SU-DHL-6 (cell line): ENCODE results near the gene PCDHGA7.

Experiments used
- H2AFZ ChIP-seq: fragments of 200-600 bp; sonication (generic); 2 replicates; pipeline ENCODE4 v1.6.1; 2014; ENCODE audit warnings: low read depth, mild to moderate bottlenecking, moderate library complexity, mixed read lengths, antibody characterized with exemption, low read length; ENCODE audit not compliant: severe bottlenecking
- H3F3A ChIP-seq: fragments of 200-600 bp; shearing (Covaris generic); 2 replicates; pipeline ENCODE4 v1.6.0; 2016; ENCODE audit warnings: antibody characterized with exemption, mild to moderate bottlenecking; ENCODE audit not compliant: insufficient read depth
- H3K27ac ChIP-seq: fragments of 200-600 bp; sonication (generic); 2 replicates; pipeline ENCODE4 v1.5.1; 2016; ENCODE audit warnings: low read depth, mild to moderate bottlenecking, low read length, moderate library complexity, mixed read lengths
- H3K27me3 ChIP-seq: fragments of 200-600 bp; sonication (generic), shearing (Covaris generic); 2 replicates; pipeline ENCODE4 v1.6.0; 2014; ENCODE audit warnings: mild to moderate bottlenecking, low read length
- H3K36me3 ChIP-seq: fragments of 200-600 bp; sonication (generic); 2 replicates; pipeline ENCODE4 v1.6.1; 2014; ENCODE audit warnings: mild to moderate bottlenecking, low read length, mixed read lengths
- H3K4me2 ChIP-seq: fragments of 300-600, 200-600 bp; shearing (Covaris generic), sonication (generic); 2 replicates; pipeline ENCODE4 v1.6.0; 2014; ENCODE audit warnings: low read length, low read depth, mild to moderate bottlenecking; ENCODE audit not compliant: poor library complexity, severe bottlenecking
- H3K4me3 ChIP-seq: fragments of 200-600 bp; sonication (generic); 2 replicates; pipeline ENCODE4 v1.5.1; 2014; ENCODE audit warnings: antibody characterized with exemption, low read length, mild to moderate bottlenecking, mixed read lengths; ENCODE audit not compliant: insufficient read depth, poor library complexity, severe bottlenecking
- H3K79me2 ChIP-seq: fragments of 200-600 bp; sonication (generic); 2 replicates; pipeline ENCODE4 v1.6.1; 2014; ENCODE audit warnings: mild to moderate bottlenecking, low read length, moderate library complexity; ENCODE audit not compliant: insufficient read depth
- H3K9ac ChIP-seq: fragments of 200-600 bp; sonication (generic); 2 replicates; pipeline ENCODE4 v1.7.0; 2014; ENCODE audit warnings: mild to moderate bottlenecking, low read length
- H3K9me2 ChIP-seq: fragments of 200-600 bp; sonication (generic); replicated peaks from 2 replicates; pipeline ENCODE4 v1.6.1; 2014; ENCODE audit warnings: low read length; ENCODE audit not compliant: insufficient read depth
- H3K9me3 ChIP-seq: fragments of 200-600 bp; sonication (generic); 2 replicates; pipeline ENCODE4 v1.6.1; 2014; ENCODE audit warnings: low read length, mixed read lengths; ENCODE audit not compliant: insufficient read depth
- H4K20me1 ChIP-seq: fragments of 200-600 bp; sonication (generic); 2 replicates; pipeline ENCODE4 v1.6.1; 2014; ENCODE audit warnings: low read depth, mild to moderate bottlenecking, antibody characterized with exemption, low read length, moderate library complexity, mixed read lengths
- CTCF ChIP-seq: fragments of 200-600 bp; sonication (generic); IDR thresholded peaks from one replicate; pipeline ENCODE4 v1.5.1; 2017; ENCODE audit warnings: antibody characterized with exemption, mild to moderate bottlenecking, low read length, moderate library complexity; ENCODE audit not compliant: insufficient read depth, poor library complexity, severe bottlenecking
- EZH2phosphoT487 ChIP-seq: fragments of 200-600 bp; sonication (generic), shearing (Covaris generic); conservative IDR thresholded peaks from 2 replicates; pipeline ENCODE4 v1.6.1; 2018; ENCODE audit warnings: mild to moderate bottlenecking, antibody characterized with exemption, low read length, moderate library complexity, mixed read lengths

Gene PCDHGA7

GRCh38 chr5:141362719-141363118, 19.8 kb upstream of the PCDHGA7 start:
- H3F3A ChIP-seq = peaks cover 4% of the 10 kb centered on the region; the same call in 1 of the 2 replicates
- peak overlapping the region; percentile 55 for H3K27ac ChIP-seq
- H3K9ac ChIP-seq = 0 out of 2 replicates have a peak overlapping the region, but pooled peaks have one; percentile 5
- H4K20me1 ChIP-seq = no peaks in the 10 kb centered on the region
- H3K9me2 ChIP-seq = no peaks in the 10 kb centered on the region
- TF ChIP-seq CTCF (no peak), EZH2phosphoT487 (no peak)
- H3K36me3 ChIP-seq = peaks cover 10% of the 10 kb centered on the region; the same call in 1 of the 2 replicates
- peaks cover 32% of the 10 kb centered on the region; the same call in 1 of the 2 replicates for H3K9me3 ChIP-seq
- no peak overlapping the region for H2AFZ ChIP-seq
- H3K4me2 ChIP-seq = peak overlapping the region; percentile 61
- no peaks in the 10 kb centered on the region for H3K79me2 ChIP-seq
- no peaks in the 10 kb centered on the region for H3K27me3 ChIP-seq
- H3K4me3 ChIP-seq = peak overlapping the region; percentile 36

GRCh38 chr5:141363952-141364660, 18.4 kb upstream of the PCDHGA7 start, which contains the start of gene PCDHGA5:
PCDHGA5 (plus strand) TSS chr5:141364162; CDS start chr5:141364331, 169 bp downstream.
- Histone ChIP-seq H3K79me2 (no peaks in the 10 kb centered on the region), H3K36me3 (peaks cover 10% of the 10 kb centered on the region; the same call in 1 of the 2 replicates), H4K20me1 (no peaks in the 10 kb centered on the region), H3K9ac (0 out of 2 replicates have a peak within 1 kb of the TSS, but pooled peaks have one; percentile 5), H3K27me3 (no peaks in the 10 kb centered on the region), H3K9me2 (no peaks in the 10 kb centered on the region), H3K9me3 (peaks cover 32% of the 10 kb centered on the region; the same call in 1 of the 2 replicates), H3K4me2 (peak within 1 kb of the TSS; percentile 61), H3F3A (peaks cover 7% of the 10 kb centered on the region; the same call in 1 of the 2 replicates), H3K27ac (peak within 1 kb of the TSS; percentile 55), H2AFZ (no peak within 1 kb of the TSS), H3K4me3 (peak within 1 kb of the TSS; percentile 36)
- TF ChIP-seq CTCF (no peak), EZH2phosphoT487 (no peak)

- no peak for TF ChIP-seq EZH2phosphoT487
- TF ChIP-seq CTCF = no peak
- Histone ChIP-seq H3K4me2 (no peak overlapping the region), H3K36me3 (peaks cover 17% of the 10 kb centered on the region; the same call in 1 of the 2 replicates), H3F3A (peaks cover 7% of the 10 kb centered on the region; the same call in 1 of the 2 replicates), H2AFZ (no peak overlapping the region), H3K9ac (no peak overlapping the region), H3K79me2 (no peaks in the 10 kb centered on the region; the same call in 1 of the 2 replicates), H3K9me2 (no peaks in the 10 kb centered on the region), H3K4me3 (no peak overlapping the region), H3K27ac (no peak overlapping the region), H3K27me3 (no peaks in the 10 kb centered on the region), H3K9me3 (peaks cover 35% of the 10 kb centered on the region; the same call in 1 of the 2 replicates), H4K20me1 (no peaks in the 10 kb centered on the region)
Observed at GRCh38 chr5:141366016-141366896, 16.3 kb upstream of the PCDHGA7 start.
